Heart left ventricle (tissue), 16 donors: ENCODE results near the gene PRDX2. TPM values are rescaled to one million over a fixed set of nuclear protein-coding genes. Genes with fewer than 3 reads are reported as not detected.
"Not testable (repeated sequence)": the region's sequence is repeated elsewhere in the genome, so short reads cannot be mapped to it uniquely, and the experiment has no call there.

Source experiments
- ATAC-seq, 4 donors: fragments of 200-7000 bp; cut with Tn5 transposase; one replicate each; pipeline ENCODE4 v1.9.1; 2020 to 2022; ENCODE audit warnings: moderate library complexity in 4 of 4, mild to moderate bottlenecking in 3 of 4, moderate number of reproducible peaks in 1 of 4
- DNase-seq, 5 donors: peaks; one replicate each; pipeline ENCODE4 v3.0.0-alpha.2; 2020
- H3K27ac ChIP-seq, 12 donors: fragments of 200-600 bp; sonication (generic) in 4 of 12; one replicate each; pipeline versions ENCODE4 v1.5.0 to v1.8.0; 2016 to 2022; ENCODE audit warnings: mild to moderate bottlenecking in 2 of 12
- H3K27me3 ChIP-seq, 9 donors: fragments of 200-600 bp; sonication (generic) in 2 of 9; one replicate each; pipeline versions ENCODE4 v1.5.1 to v1.8.0; 2016 to 2022; ENCODE audit warnings: mild to moderate bottlenecking in 3 of 9
- H3K36me3 ChIP-seq, 9 donors: fragments of 200-600 bp; sonication (generic) in 2 of 9; one replicate each; pipeline versions ENCODE4 v1.5.0 to v1.8.0; 2018 to 2022; ENCODE audit warnings: mild to moderate bottlenecking in 2 of 9
- H3K4me1 ChIP-seq, 12 donors: fragments of 200-600 bp; sonication (generic) in 4 of 12; one replicate each; pipeline versions ENCODE4 v1.5.0 to v1.8.0; 2016 to 2022; ENCODE audit warnings: mild to moderate bottlenecking in 3 of 12
- H3K4me3 ChIP-seq, 12 donors: fragments of 200-600 bp; sonication (generic) in 4 of 12; one replicate each; pipeline versions ENCODE4 v1.5.0 to v1.8.0; 2017 to 2022; ENCODE audit warnings: mild to moderate bottlenecking in 9 of 12, moderate library complexity in 4 of 12
- H3K9me3 ChIP-seq, 12 donors: fragments of 200-600 bp; sonication (generic) in 4 of 12; one replicate each; pipeline versions ENCODE4 v1.5.0 to v1.8.0; 2016 to 2022; ENCODE audit warnings: mild to moderate bottlenecking in 1 of 12
- CTCF ChIP-seq, 12 donors: fragments of 200-600 bp; sonication (generic) in 4 of 12; IDR thresholded peaks; one replicate each; pipeline versions ENCODE4 v1.5.0 to v1.8.0; 2018 to 2022; ENCODE audit warnings: antibody characterized with exemption in 12 of 12, mild to moderate bottlenecking in 5 of 12
- POLR2A ChIP-seq, 2 donors: fragments of 450-650 bp; IDR thresholded peaks; one replicate each; pipeline ENCODE4 v1.6.1; 2017; ENCODE audit warnings: antibody characterized with exemption in 2 of 2, mild to moderate bottlenecking in 2 of 2, moderate library complexity in 2 of 2
- WGBS, 4 donors: extraction: QIAGEN DNeasy Blood & Tissue Kit in 2 of 4; methylation state at CpG; one replicate each; pipeline versions ENCODE4 v1.1.5 to v1.1.7; 2013 to 2018; 5-methylcytosine and 5-hydroxymethylcytosine counted together
- intact Hi-C, 10 donors: fragments of 100-400 bp; cut with DNase I; formaldehyde crosslinking; loops; one replicate each; pipeline versions ENCODE4 v1.11.1 to v1.14.2; 2022
- long read RNA-seq, 3 donors: library from polyadenylated mRNA; unstranded; transcript quantifications; one replicate each; pipeline ENCODE4 v2.0.0, GENCODE V29; 2020 to 2021
- polyA plus RNA-seq, 2 donors: library from polyadenylated mRNA; stranded (reverse); fragments of 200-250 nt; gene quantifications; one replicate each; pipeline ENCODE4 v1.2.3, GENCODE V29; 2013
- total RNA-seq, 9 donors: library from RNA; depleted of rRNA in 2 of 9; stranded (reverse); fragments of >200 nt in 2 of 9; fragmentation: NEBNext Ultra II Directional in 3 of 9; extraction: Animal tissue kit (Norgen Biotek cat#: 25700) in 3 of 9; gene quantifications; one replicate each; pipeline versions ENCODE4 v1.1.0 to v1.2.4, GENCODE V29; 2016 to 2023
- donor health status: ischemic (EF 13 %, LVEDD 7.1; RV severe dilation, severe dysfunction).
- donor health status: healthy with polysubstance abuse.
- donor health status: DM: no; HTN: yes; CAD: no.
- donor health status: DM: no; HTN: no; CAD: no.
- donor health status: ischemic (EF 25% LVEDD 6.9; RV normal size, moderate dysfunction).
- donor health status: ischemic (EF 25% LVEDD 5.7; RV mildly dilated, moderate dysfunction).
- donor health status: healthy.
- donor health status: DM: yes; HTN: yes; CAD: no.
- donor health status: ischemic (EF 35%, LVEDD 5.7; RV mildly dilated, moderate dysfunction).
- donor health status: nonischemic (EF 11% LVEDD 7.7; RV severe dilation, severe dysfunction).
- donor health status: DM: yes; HTN: yes; CAD: no.
- donor health status: PGD.
- donor health status: ischemic (EF 29% LVEDD 5.4; RV normal size, mild dysfunction).
- donor health status: nonischemic (EF 23%, LVEDD 6.1; RV moderate dilation, normal function).

The PRDX2 gene
- total RNA-seq (1,000 to 10,000 TPM in 2 of 9 donors, 100 to 1,000 TPM in 7; 435 to 1,432 (median 684) TPM), polyA plus RNA-seq (100 to 1,000 TPM; 544 to 645 TPM)
- long read RNA-seq, donor 1, transcript PRDX2-201 (6 exons, 987 nt): major isoform, 932 of 1,005 reads
- long read RNA-seq, donor 1, partial matches to known transcripts: 61 of 1,005 reads
- long read RNA-seq, donor 1, other reads (novel, unspliced or antisense): 11 of 1,005 reads
- long read RNA-seq, donor 2, transcript PRDX2-201 (6 exons, 987 nt): major isoform, 1,469 of 1,550 reads
- long read RNA-seq, donor 2, transcript PRDX2-202 (5 exons, 784 nt): minor isoform, 7 of 1,550 reads
- long read RNA-seq, donor 2, partial matches to known transcripts: 50 of 1,550 reads
- long read RNA-seq, donor 2, other reads (novel, unspliced or antisense): 17 of 1,550 reads
- long read RNA-seq, donor 3, transcript PRDX2-201 (6 exons, 987 nt): major isoform, 594 of 635 reads
- long read RNA-seq, donor 3, transcript PRDX2-202 (5 exons, 784 nt): minor isoform, 5 of 635 reads
- long read RNA-seq, donor 3, partial matches to known transcripts: 23 of 635 reads
- long read RNA-seq, donor 3, other reads (novel, unspliced or antisense): 12 of 635 reads

GRCh38 chr19:12801466-12802266 is at the start of gene PRDX2, which contains the start of gene THSD8:
PRDX2 (minus strand) TSS chr19:12801800; CDS start chr19:12801261, 539 bp downstream.
THSD8 (plus strand) TSS chr19:12802069; CDS start chr19:12802072, 3 bp downstream.
- Histone ChIP-seq H3K4me3 (peak within 1 kb of the TSS; percentile 69 to 98 (median 92)), H3K27me3 (peaks cover 0 to 6% (median 0%) of the 10 kb centered on the region in 9 donors), H3K9me3 (no peaks in the 10 kb centered on the region), H3K27ac (peak within 1 kb of the TSS; percentile 70 to 97 (median 89)), H3K4me1 (peaks cover under 1 to 39% (median 19%) of the 10 kb centered on the region in 12 donors), H3K36me3 (peaks cover 0 to 39% (median 18%) of the 10 kb centered on the region in 9 donors)
- TF ChIP-seq POLR2A (IDR thresholded peaks at IDR 0.05): peak; percentile 35 to 87
- no peak for TF ChIP-seq CTCF (IDR thresholded peaks at IDR 0.05)
- ATAC-seq (peak; percentile 61 to 87 (median 86)), DNase-seq (peak; percentile 82 to 90 (median 85))
- intact Hi-C loops: loop anchor here in 3 of 10 donors (5.0 kb wide), 2 partner anchors 34 to 79 kb away; partner anchors contain the start of gene TNPO2 (in 2 of the 3)
- WGBS, 4 donors: 0 to 1% (median 0%) methylated on average over 22 to 78 of the region's 78 CpGs

GRCh38 chr19:12847159-12848139 is 45.8 kb upstream of the PRDX2 start:
- no peaks in the 10 kb centered on the region for H3K36me3 ChIP-seq
- intact Hi-C loops: loop anchor here in 9 of 10 donors (1.0 to 10.0 kb wide), 11 partner anchors 80 to 283 kb away; no protein-coding TSS in a partner anchor
- ATAC-seq (peak; percentile 90 to 99 (median 96)), DNase-seq (peak; percentile 79 to 91 (median 83))
- peaks cover 0 to 34% (median 19%) of the 10 kb centered on the region in 9 donors for H3K27me3 ChIP-seq
- peak overlapping the region in 9 of 12 donors; percentile 7 to 39 (median 22) for H3K4me3 ChIP-seq
- H3K4me1 ChIP-seq: peaks cover 0 to 10% (median 6%) of the 10 kb centered on the region in 12 donors
- TF ChIP-seq POLR2A (IDR thresholded peaks at IDR 0.05) (peak in 1 of 2 donors; percentile 7), CTCF (IDR thresholded peaks at IDR 0.05) (peak; percentile 98 to 100 (median 99))
- WGBS, 4 donors: 11 to 17% (median 14%) methylated on average over 13 to 69 of the region's 69 CpGs
- no peak overlapping the region for H3K27ac ChIP-seq
- no peaks in the 10 kb centered on the region for H3K9me3 ChIP-seq

- ATAC-seq, H3K4me3 ChIP-seq, H3K9me3 ChIP-seq, H3K36me3 ChIP-seq, H3K27ac ChIP-seq, DNase-seq: not testable (repeated sequence)
- Histone ChIP-seq H3K27me3 (peaks cover 0 to 41% (median 27%) of the 10 kb centered on the region in 9 donors), H3K4me1 (peaks cover 0 to 10% (median 6%) of the 10 kb centered on the region in 12 donors)
- WGBS, 4 donors: 84 to 90% (median 86%) methylated on average over 7 of the region's 7 CpGs
- intact Hi-C loops: loop anchor here in 9 of 10 donors (1.0 to 10.0 kb wide), 11 partner anchors 79 to 282 kb away; no protein-coding TSS in a partner anchor
Observed at GRCh38 chr19:12846613-12847012, 45.0 kb upstream of the PRDX2 start.
